CD14-positive monocyte (primary cell): Measurements from ENCODE around the gene CAMK1D. TPM values are rescaled to one million over a fixed set of nuclear protein-coding genes. Genes with fewer than 3 reads are reported as not detected.

Experiments
- DNase-seq, 3 donors: peaks; one replicate each; pipeline ENCODE4 v3.0.0-alpha.2; 2011 to 2022
- H2AFZ ChIP-seq: 2 replicates; pipeline ENCODE4 v1.6.0; 2012; ENCODE audit warnings: mild to moderate bottlenecking, low read depth, low read length, inconsistent platforms; ENCODE audit not compliant: insufficient read depth, poor library complexity, severe bottlenecking
- H3K27ac ChIP-seq, 2 donors: 1 replicate in 1 of 2; 2 replicates in 1 of 2; pipeline ENCODE4 v1.5.1; 2012 to 2013; ENCODE audit warnings: low read length in 2 of 2, control low read depth in 1 of 2, inconsistent platforms in 1 of 2, low read depth in 1 of 2, mild to moderate bottlenecking in 1 of 2
- H3K27me3 ChIP-seq, 2 donors: one replicate each; pipeline versions ENCODE4 v1.6.0 to v1.6.1; 2011 to 2013; ENCODE audit warnings: low read length in 2 of 2; ENCODE audit not compliant: control insufficient read depth in 2 of 2, insufficient read depth in 2 of 2
- H3K36me3 ChIP-seq, 2 donors: replicated peaks in 1 of 2; 1 replicate in 1 of 2; 2 replicates in 1 of 2; pipeline versions ENCODE4 v1.5.1 to v1.6.1; 2012 to 2013; ENCODE audit warnings: low read length in 2 of 2, control low read depth in 1 of 2, inconsistent platforms in 1 of 2, mild to moderate bottlenecking in 1 of 2; ENCODE audit not compliant: insufficient read depth in 2 of 2, control insufficient read depth in 1 of 2
- H3K4me1 ChIP-seq, 2 donors: 1 replicate in 1 of 2; 2 replicates in 1 of 2; pipeline versions ENCODE4 v1.5.1 to v1.6.1; 2012 to 2013; ENCODE audit warnings: low read length in 2 of 2, control low read depth in 1 of 2, inconsistent platforms in 1 of 2, mild to moderate bottlenecking in 1 of 2, moderate library complexity in 1 of 2; ENCODE audit not compliant: insufficient read depth in 2 of 2, control insufficient read depth in 1 of 2
- H3K4me2 ChIP-seq: replicated peaks from 2 replicates; pipeline ENCODE3; 2012; ENCODE audit warnings: low read length, moderate library complexity, mild to moderate bottlenecking; ENCODE audit not compliant: poor library complexity, severe bottlenecking; ENCODE audit errors: extremely low read depth
- H3K4me3 ChIP-seq, 3 experiments: fragments of 200-600 bp in 1 of 3; sonication (generic) in 1 of 3; replicated peaks in 1 of 3; 1 replicate in 2 of 3; 2 replicates in 1 of 3; pipeline ENCODE4 v1.5.1; 2011 to 2013; ENCODE audit warnings: low read length in 3 of 3, mild to moderate bottlenecking in 3 of 3, control low read depth in 2 of 3, low read depth in 2 of 3, inconsistent platforms in 1 of 3, moderate library complexity in 1 of 3
- H3K79me2 ChIP-seq: 2 replicates; pipeline ENCODE4 v1.6.0; 2012; ENCODE audit warnings: mild to moderate bottlenecking, control low read depth, inconsistent platforms, low read length, moderate library complexity; ENCODE audit not compliant: insufficient read depth
- H3K9ac ChIP-seq: 2 replicates; pipeline ENCODE4 v1.6.0; 2017; ENCODE audit warnings: low read length, mild to moderate bottlenecking; ENCODE audit not compliant: insufficient read depth, poor library complexity, severe bottlenecking
- H3K9me3 ChIP-seq, 2 donors: replicated peaks in 1 of 2; 1 replicate in 1 of 2; 2 replicates in 1 of 2; pipeline versions ENCODE4 v1.5.1 to v1.6.1; 2012 to 2013; ENCODE audit warnings: low read length in 2 of 2, control low read depth in 1 of 2; ENCODE audit not compliant: control insufficient read depth in 1 of 2, insufficient read depth in 1 of 2
- H4K20me1 ChIP-seq: 2 replicates; pipeline ENCODE4 v1.6.0; 2012; ENCODE audit warnings: mild to moderate bottlenecking, low read length, control low read depth, moderate library complexity; ENCODE audit not compliant: insufficient read depth
- H3K27ac Mint-ChIP-seq, 7 donors: one replicate each; pipeline ENCODE4 v1.8.0; 2020; ENCODE audit warnings: mild to moderate bottlenecking in 7 of 7, mixed read lengths in 7 of 7, moderate library complexity in 6 of 7, inconsistent platforms in 2 of 7
- H3K27me3 Mint-ChIP-seq, 3 donors: one replicate each; pipeline ENCODE4 v1.8.0; 2021 to 2022; ENCODE audit warnings: low read depth in 3 of 3, mild to moderate bottlenecking in 3 of 3, mixed read lengths in 3 of 3, moderate library complexity in 3 of 3, inconsistent platforms in 1 of 3
- H3K36me3 Mint-ChIP-seq, 2 donors: one replicate each; pipeline ENCODE4 v1.8.0; 2020; ENCODE audit warnings: mixed read lengths in 2 of 2, inconsistent platforms in 1 of 2, mild to moderate bottlenecking in 1 of 2
- H3K4me1 Mint-ChIP-seq: one replicate; pipeline ENCODE4 v1.8.0; 2020; ENCODE audit warnings: mild to moderate bottlenecking, mixed read lengths
- H3K4me3 Mint-ChIP-seq, 2 donors: one replicate each; pipeline ENCODE4 v1.8.0; 2020; ENCODE audit warnings: mild to moderate bottlenecking in 2 of 2, mixed read lengths in 2 of 2, moderate library complexity in 1 of 2
- H3K9me3 Mint-ChIP-seq, 7 donors: one replicate each; pipeline ENCODE4 v1.8.0; 2020 to 2022; ENCODE audit warnings: mixed read lengths in 7 of 7, mild to moderate bottlenecking in 6 of 7, moderate library complexity in 6 of 7, inconsistent platforms in 2 of 7
- CTCF ChIP-seq: fragments of 200-600 bp; IDR thresholded peaks from one replicate; pipeline ENCODE4 v1.8.0; 2022; ENCODE audit warnings: antibody characterized with exemption, mild to moderate bottlenecking
- WGBS: methylation state at CpG from one replicate; pipeline ENCODE4 v1.1.5; 2013; ENCODE audit warnings: missing lambda C conversion rate; ENCODE audit not compliant: insufficient coverage; 5-methylcytosine and 5-hydroxymethylcytosine counted together
- intact Hi-C, 2 donors: fragments of 100-400 bp; cut with micrococcal nuclease; formaldehyde crosslinking; loops; one replicate each; pipeline versions ENCODE4 v1.15.0 to v1.15.1; 2023
- polyA plus RNA-seq, 3 donors: library from polyadenylated mRNA; depleted of rRNA in 1 of 3; unstranded in 2 of 3; stranded (reverse) in 1 of 3; fragments of 300-500 nt in 2 of 3; fragments of >200 nt in 1 of 3; fragmentation: Illumina TruSeq in 2 of 3; gene quantifications; 1 replicate in 2 of 3; 2 replicates in 1 of 3; pipeline ENCODE4 v1.2.3, GENCODE V29; 2012 to 2021

CAMK1D gene
- polyA plus RNA-seq, 3 donors, result 6.7 to 11.8 (median 7.1) TPM

- Histone ChIP-seq H4K20me1 (peaks cover 43% of the 10 kb centered on the region), H3K36me3 (no peaks in the 10 kb centered on the region), H3K9me3 (peaks cover 0 to 10% of the 10 kb centered on the region in 2 donors), H3K27ac (no peak overlapping the region), H3K9ac (no peak overlapping the region), H3K4me1 (no peaks in the 10 kb centered on the region), H2AFZ (no peak overlapping the region), H3K79me2 (no peaks in the 10 kb centered on the region), H3K27me3 (no peaks in the 10 kb centered on the region), H3K4me3 (no peak overlapping the region), H3K4me2 (no peak overlapping the region)
- TF ChIP-seq CTCF, result no peak
- H3K36me3 Mint-ChIP-seq, result no peaks in the 10 kb centered on the region
- H3K27me3 Mint-ChIP-seq, result peaks cover 0 to 2% (median 0%) of the 10 kb centered on the region in 3 donors
- intact Hi-C loops, result no loop called here
- no peak overlapping the region for H3K4me3 Mint-ChIP-seq
- no peaks in the 10 kb centered on the region for H3K4me1 Mint-ChIP-seq
- no peak for DNase-seq
- H3K9me3 Mint-ChIP-seq, result peaks cover 8 to 36% (median 24%) of the 10 kb centered on the region in 7 donors
- no peak overlapping the region for H3K27ac Mint-ChIP-seq
- no CpG with 5 or more reads among the region's 5 CpGs for WGBS
These were observed 177.0 kb downstream of the CAMK1D start for GRCh38 chr10:12526311-12526710.

GRCh38 chr10:12529976-12530375 lies 180.6 kb downstream of the CAMK1D start:
- no peak overlapping the region for H3K4me3 ChIP-seq
- no peaks in the 10 kb centered on the region for H3K36me3 Mint-ChIP-seq
- peaks cover 61% of the 10 kb centered on the region for H4K20me1 ChIP-seq
- no peak overlapping the region for H3K27ac ChIP-seq
- no peak overlapping the region for H3K27ac Mint-ChIP-seq
- peaks cover 0 to 8% (median 3%) of the 10 kb centered on the region in 7 donors for H3K9me3 Mint-ChIP-seq
- no peak overlapping the region for H3K9ac ChIP-seq
- H3K27me3 ChIP-seq, result no peaks in the 10 kb centered on the region
- no peaks in the 10 kb centered on the region for H3K4me1 Mint-ChIP-seq
- WGBS, result 100% methylated on average over 4 of the region's 9 CpGs
- no peak for TF ChIP-seq CTCF
- DNase-seq, result no peak
- H3K36me3 ChIP-seq, result no peaks in the 10 kb centered on the region
- no peak overlapping the region for H3K4me3 Mint-ChIP-seq
- H3K4me1 ChIP-seq, result no peaks in the 10 kb centered on the region
- intact Hi-C loops, result no loop called here
- H3K27me3 Mint-ChIP-seq, result peaks cover 0 to 3% (median 2%) of the 10 kb centered on the region in 3 donors
- H3K4me2 ChIP-seq, result no peak overlapping the region
- no peaks in the 10 kb centered on the region for H3K79me2 ChIP-seq
- no peak overlapping the region for H2AFZ ChIP-seq
- H3K9me3 ChIP-seq, result no peaks in the 10 kb centered on the region
